TTC549 (cell line): Measurements from ENCODE around the gene KRCC1.
"Not testable (repeated sequence)": the region's sequence is repeated elsewhere in the genome, so short reads cannot be mapped to it uniquely, and the experiment has no call there.

Experiments used
- FAIRE-seq: peaks from 2 replicates; lab custom pipeline; 2012; peaks lifted over from hg19 to GRCh38; lab: Jason Lieb, UNC

KRCC1 gene

DNA sequence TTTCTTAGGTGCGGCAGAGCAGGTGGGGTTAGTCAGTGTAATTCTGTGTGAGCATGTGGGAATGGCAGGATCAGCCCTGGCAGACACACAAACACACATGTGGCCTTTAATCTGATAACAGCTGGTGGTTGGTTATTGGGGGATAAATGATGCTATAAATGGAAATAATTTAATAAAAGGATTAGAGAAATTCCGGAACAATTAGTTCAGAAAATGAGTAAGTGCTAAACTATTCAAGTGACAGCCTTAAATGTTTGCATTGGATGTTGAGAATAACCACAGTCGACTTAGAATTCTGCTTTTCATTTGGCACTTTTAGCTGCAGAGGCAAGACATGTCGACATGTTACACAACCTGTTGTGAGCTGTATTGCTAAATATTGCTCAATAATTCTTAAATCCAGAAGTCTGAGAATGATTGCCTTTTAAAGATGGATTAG lies 19.3 kb upstream of the KRCC1 start:
- FAIRE-seq = no peak

DNA sequence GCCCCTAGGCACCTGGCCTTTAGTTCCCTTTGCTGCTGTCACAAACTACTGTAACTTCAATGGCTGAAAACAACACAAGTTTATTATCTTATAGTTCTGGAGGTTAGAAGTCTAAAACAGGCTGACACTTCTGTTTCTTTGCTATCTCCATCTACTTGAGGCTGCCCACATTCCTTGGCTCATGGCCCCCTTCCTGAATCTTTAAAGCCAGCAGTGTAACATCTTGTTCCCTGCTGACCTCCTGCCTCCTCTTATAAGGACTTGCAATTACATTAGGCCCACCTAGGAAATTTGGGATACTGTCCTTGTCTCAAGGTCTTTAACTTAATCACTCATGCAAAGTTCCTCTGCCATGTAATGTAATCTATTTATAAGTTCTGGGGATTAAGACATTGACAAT lies 18.6 kb upstream of the KRCC1 start:
- FAIRE-seq = no peak

DNA sequence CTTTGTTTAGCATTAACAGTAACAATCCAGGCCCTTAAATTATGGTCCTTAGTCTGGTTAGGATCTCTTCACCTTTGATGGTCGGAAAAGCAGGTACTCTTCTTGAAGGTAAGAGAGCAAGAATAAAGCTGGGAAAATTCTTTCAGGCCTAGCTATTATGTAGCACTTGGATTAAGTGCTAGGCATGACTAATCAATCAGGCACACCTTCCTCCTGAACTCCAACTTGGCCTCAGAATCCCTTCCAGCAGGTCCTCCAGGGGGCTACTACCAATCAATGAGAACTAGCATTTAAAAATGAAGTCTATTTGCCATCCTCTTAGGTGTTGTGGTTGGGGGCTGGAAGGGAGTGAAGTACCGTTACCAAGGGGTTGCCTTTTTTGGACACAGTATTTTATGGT lies 15.8 kb upstream of the KRCC1 start:
- no peak for FAIRE-seq

DNA sequence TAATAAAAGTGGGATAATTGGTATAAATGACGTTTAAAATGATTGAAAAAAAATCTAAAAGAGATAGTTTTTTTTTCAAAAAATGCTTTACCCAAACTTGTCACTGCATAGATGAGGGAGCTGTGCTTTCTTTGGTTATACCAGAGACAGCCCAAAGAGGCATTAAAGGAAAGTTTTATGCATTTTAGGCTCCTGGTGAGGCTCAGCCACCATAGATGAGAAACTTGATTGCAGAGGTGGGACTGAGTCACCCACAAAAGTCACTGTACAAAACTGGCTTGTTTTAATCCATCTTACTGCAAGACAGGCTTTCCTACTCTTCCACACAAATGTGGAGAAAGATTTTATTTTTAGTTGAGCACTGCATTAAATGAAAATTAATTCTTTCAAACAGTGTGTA lies 14.5 kb upstream of the KRCC1 start:
- FAIRE-seq = no peak

DNA sequence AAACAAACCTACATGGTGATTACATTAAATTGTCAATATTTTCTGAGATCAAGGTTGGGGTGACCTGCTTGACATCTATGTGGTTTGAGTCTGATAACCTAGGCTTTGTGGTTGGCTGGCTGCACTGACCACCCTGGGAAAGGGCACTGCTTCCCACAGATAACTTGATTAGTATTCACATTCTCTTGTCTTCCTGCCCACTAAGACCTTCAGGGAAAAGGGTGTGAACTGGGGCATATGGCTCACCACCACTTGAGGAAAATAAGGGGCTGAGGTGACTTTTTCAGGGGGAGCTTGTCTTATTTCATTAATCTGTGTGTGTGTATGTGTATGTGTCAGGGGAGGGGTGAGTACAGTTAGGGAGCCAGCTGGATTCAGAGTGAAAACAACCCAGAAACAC lies 13.5 kb upstream of the KRCC1 start:
- FAIRE-seq = no peak

DNA sequence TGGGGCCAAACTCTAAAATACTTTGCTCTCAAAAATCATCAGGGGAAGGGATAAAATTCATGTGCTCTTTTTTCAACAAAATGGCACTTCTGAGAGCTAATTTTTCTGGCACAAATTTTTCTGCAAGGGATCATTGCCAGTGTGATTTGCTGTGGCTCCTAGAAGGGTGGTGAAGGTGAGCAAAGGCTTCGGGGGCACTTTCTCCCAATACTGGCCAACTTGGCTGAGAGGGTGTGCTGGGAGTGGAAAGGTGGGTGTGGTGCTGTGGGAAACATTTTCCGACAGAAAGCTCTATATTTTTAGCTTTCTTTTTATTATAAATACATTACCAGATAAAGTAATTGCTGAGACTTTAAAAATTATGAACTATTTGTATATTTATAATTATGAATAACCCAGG lies 12.5 kb upstream of the KRCC1 start:
- no peak for FAIRE-seq

DNA sequence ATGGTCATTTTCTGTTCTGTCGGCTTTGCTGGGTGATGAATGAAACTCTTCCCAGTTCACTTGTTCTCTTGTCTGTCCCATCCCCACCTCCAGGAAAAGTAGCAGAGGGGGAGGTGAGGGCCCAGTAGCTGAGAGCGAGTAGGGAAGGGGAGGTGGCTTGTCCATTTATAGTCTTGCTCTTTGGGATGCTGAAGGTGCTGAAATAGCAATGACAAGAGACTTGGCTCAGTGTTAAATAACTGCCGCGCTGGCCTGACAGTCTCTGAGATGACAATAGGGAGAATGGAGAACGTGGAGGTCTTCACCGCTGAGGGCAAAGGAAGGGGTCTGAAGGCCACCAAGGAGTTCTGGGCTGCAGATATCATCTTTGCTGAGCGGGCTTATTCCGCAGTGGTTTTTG lies 12.0 kb upstream of the KRCC1 start, which contains the start of gene SMYD1:
Gene SMYD1 (plus strand): TSS at position 228 of the 400 bp plus-strand sequence. CDS start 40 bp downstream, at position 268.
- FAIRE-seq = no peak

DNA sequence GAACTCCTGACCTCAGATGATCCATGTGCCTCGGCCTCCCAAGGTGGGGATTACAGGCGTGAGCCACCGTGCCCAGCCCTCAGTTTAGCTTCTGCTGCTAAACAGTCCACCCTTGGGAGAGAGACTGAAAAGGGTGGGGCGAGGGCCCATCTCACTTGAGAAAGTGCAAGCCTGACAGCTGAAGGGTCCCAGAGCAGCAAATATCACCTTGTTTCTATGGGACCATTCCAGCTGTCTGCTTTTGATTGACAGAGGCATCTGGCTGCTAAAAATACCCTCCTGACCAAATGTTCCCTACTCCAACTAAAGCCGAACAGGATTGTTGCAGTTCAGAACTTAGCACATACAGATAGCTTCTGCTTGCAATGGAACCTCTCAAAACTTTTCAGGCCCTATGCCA lies 11.6 kb upstream of the KRCC1 start:
- FAIRE-seq = no peak

DNA sequence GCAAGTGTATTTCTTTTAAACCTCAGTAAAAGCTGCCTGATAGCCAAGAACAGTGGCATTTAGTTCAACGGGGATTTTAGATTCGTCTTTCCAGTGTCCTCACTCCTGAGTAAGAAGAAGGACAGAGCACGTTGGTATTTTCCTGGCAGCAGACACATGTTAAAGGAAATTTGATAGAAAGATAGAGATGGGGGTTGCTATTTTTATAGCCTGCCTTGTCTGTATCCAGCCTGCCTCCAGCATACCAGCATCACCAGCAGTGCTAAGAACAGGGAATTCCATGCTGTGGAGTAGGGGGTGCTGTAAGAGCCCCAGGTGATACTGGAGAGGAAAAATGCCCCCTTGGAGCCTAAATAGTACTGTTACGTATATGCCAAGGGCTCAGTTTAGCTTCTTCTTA lies 11.0 kb upstream of the KRCC1 start:
- no peak for FAIRE-seq

DNA sequence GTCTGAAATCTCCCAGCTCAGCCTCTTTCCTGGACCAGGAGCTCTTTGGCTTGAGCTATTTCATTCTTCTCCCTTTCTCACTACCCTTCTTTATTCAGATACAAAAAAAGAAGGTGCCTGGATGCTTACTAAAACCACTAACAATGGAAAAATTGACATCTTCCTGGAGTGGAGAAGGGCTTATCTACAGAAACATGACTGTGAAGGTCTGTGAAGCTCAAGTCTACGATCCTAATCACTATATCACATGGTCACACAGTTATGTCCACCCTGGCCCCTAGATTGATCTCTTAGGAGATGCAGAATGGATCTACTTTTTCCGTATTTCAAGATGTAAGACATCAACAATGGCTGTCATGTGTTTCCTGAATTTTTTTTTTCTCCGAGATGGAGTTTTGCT lies 5.7 kb upstream of the KRCC1 start:
- FAIRE-seq = no peak

DNA sequence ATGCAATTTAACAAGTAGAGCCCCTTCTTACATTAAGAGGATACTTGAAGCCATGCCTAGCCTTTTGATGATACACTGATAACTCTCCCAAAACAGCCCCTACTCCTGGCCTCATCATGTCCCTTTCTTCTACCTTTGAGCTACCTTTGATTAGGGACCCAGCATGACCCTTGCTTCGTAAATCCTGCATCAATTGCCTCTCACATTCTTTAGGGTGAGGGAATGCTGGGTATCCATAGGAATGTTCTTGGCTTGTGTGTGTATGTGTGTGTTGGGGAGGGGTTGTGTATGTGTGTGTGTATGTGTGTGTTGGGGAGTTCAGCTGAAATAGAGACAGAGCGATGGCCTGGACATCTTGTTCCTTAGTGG lies 5.3 kb upstream of the KRCC1 start:
- no peak for FAIRE-seq

DNA sequence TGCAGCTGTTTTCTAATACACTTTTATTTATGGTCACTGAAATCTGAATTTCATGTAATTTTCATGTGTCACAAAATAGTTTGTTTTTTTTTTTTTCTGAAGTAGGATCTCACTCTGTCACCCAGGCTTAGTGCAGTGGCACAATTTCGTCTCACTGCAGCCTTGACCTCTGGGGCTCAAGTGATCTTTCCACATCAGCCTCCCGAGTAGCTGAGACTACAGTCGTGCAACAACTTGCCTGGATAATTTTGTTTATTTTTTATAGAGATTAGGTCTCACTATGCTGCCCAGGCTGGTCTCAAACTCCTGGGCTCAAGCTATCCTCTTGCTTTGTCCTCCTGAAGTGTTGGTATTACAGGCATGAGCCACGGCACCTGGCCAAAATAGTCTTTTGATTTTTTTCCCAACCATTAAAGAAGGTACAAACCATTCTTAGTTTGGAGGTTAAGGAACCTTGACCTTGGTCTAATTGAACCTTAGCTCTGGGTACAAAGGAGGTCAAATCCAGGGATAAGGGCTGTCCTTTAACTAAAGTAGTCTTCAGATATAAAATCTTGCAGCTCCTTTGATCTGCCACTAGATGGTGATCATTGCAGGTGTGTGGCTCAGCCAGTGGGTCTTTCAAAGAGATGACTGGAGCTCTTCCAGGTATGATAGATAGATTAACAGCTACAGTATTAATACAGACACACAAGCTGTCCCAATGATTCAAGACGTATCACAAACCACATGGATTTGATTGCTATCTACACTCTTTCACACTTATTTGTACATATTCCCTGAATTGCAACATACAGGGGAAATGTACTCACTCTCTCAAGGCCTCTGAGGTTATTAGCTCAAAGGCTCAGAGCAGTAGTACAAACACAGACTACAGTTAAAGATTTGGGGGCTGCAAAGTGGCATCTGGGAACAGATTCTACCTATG lies 4.7 kb upstream of the KRCC1 start:
- no peak for FAIRE-seq

DNA sequence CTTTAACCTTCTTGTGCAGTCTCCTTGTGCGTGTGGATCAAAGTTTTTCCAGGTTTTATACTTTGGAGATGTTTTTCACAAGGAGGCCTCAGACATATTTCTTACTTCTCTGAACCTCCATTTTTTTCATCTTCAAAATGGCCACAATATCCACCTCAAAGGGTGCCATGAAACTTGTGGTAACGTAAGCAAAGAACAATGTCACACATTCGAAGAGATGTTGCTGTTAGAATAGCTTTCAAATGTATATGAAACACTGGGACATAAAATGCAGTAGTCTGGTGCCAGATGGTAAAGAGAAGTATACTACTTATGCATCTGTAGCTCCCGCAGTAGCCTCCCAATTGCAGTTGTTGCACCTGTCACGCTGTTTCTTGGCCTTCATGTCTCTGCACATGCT lies 2.6 kb upstream of the KRCC1 start:
- no peak for FAIRE-seq

DNA sequence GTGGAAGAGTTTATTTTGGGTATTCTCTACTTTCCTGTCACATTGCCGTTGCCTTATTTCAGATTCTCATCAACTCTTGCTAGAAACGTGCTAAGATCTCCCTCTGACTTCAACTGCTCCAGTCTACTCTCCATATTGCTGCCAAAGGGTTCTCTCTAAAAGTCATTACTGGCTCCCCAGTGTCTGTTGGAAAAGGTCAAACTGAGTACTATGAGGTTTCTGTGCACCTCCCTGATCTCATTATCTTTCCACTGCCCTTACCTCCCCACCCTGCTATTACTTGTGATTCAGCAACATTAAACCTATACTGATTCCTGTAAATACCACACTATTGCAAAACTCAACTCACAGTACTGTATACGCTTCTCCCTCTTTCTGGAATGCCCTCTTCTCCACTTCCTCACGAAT lies 1.9 kb upstream of the KRCC1 start:
- FAIRE-seq = no peak

DNA sequence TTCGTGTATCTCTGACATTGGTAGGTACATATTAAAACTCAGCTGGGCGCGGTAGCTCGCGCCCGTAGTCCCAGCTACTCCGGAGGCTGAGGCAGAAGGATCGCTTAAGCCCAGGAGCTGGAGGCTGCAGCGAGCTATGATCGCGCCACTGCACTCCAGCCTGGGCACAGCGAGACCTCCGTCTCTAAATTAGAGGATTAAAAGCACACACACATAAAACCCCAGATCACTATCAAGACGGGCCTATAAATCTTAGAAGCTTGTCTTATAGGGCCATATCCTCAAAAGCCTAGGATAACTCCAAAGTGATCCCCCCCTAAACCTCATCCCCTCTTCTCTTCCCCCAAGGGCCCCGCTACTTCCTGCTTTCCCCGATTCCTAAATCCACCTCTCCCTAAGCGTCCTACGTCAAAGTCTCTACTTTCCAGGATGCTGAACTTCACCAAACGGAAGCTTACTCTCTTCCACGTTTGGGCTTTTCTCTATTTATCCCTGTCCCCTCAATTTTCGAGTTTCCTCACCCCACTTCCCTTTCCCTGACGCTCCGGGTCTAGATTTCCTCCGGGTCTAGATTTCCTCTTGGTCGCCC lies 707 bp downstream of the KRCC1 start:
- no peak for FAIRE-seq

DNA sequence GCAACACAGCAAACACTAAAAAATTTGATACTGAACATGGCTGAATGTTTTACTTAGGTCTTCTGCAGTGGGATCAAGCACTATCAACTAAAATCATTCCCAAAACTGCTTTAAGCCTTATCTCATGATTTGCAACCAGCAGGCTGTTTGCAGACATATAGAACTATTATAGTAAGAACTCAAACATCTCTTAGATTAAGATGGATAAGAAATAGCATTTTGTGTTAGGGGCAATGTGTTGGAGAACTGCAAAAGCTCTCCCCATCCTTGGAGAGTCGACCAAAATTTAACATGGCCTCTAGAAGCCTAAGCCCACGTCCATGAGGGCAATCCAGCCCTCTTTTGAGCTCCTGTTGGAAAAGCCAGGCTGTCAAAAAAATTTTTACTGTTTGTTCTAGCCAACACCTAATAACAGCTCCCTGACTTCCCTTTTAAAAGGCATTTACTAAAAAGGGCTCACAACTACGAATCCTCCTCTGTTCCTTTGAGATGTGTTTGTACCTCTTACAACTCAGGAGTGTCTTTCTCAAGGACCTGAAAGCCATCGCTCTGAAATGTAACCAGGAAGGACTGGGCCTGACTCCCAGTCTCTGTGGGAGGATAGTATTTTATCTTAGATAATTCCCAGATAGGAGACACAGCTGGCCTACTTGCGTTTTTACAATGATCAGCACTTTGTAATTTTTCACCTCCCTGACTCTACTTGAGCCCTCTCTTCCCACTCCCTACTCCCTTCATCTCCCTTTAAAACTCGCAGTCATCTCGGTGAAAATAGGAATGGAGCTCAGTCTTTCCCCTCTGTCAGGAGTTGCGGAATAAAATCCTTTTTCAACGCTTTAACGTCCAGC lies 1.4 kb downstream of the KRCC1 start:
- FAIRE-seq = no peak

DNA sequence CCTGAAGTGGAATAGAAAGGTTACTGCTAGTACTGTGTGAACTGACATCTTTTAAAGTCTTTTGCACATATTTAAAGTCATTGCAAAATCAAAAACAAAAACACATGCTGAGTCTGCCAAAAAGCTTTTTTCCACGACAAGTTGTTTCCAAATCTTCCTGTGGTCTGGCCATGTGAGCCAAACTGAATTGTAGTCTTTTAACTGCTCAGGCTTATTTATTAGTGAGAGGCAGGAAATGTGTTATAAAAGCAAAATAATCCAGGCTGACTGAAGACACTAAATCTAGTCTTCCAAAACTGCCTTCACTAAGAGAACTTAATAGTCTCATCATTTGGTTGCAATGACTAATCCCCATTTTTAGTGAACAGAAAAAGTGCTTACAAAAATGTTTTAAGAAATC lies 2.3 kb downstream of the KRCC1 start:
- no peak for FAIRE-seq

DNA sequence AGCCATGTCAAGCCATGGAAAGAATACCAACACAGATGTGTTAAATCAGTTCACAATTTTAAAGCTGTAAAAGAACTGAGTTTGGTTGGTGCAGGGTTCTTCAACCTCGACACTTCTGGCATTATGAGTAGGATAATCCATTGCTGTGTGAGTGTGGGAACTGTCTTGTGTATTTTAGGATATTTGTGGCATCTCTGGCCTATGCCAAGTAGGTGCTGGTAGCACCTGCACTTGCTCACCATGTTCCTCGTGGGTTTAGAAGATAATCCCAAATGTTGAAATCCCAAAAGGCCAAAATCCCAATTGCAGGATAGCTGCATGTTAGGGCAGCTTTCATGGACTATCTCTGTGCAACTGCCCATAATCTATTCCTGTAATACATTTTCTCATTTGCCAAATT lies 3.8 kb downstream of the KRCC1 start:
- FAIRE-seq = no peak

DNA sequence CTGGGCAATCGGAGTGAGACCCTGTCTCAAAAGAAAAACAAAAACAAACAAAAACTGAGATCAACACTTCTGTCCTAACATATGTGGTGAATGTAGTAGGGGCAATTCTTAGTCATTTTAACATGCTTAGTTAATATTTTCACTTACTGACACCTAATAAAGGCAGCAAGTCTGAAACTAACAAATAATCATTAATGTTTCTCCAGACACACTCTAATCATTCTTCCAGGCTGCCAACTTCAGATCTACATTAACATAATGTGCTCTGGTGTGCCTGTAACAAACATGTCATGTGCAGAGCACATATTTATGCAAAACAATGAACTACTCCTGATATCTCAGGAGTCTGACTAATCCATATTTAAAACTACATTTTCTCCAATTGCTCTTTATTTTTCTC lies 6.0 kb downstream of the KRCC1 start:
- no peak for FAIRE-seq

DNA sequence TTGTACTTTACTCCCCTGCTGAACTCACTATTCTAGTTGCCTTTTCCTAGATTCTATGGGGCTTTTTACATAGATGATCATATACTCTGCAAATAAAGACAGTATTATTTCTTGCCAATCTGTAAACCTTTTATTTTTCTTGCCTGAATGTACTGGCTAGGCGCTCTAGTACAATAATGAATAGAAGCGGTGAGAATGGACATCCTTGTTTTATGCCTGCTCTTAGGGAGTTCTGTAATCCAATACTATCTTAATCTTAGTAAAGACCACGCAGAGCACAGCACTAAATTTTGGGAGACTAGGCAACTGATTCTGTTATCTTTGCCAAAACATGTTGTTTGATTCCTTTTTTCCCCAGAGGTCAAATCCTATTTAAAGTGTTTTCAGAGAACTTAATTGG lies 7.0 kb downstream of the KRCC1 start:
- FAIRE-seq = no peak

DNA sequence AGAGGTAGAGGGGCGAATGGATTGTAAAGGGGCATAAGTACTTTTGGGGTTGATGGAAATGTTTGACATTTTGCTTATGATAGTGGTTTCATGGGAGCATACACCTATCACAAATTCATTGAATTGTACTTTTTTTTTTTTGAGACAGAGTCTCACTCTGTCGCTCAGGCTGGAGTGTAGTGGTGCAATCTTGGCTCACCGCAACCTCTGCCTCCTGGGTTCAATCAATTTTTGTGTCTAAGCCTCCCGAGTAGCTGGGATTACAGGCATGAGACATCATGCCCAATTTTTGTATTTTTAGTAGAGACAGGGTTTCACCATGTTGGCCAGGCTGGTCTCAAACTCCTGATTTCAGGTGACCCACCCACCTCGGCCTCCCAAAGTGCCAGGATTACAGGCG lies 10.0 kb downstream of the KRCC1 start:
- not testable (repeated sequence) for FAIRE-seq

DNA sequence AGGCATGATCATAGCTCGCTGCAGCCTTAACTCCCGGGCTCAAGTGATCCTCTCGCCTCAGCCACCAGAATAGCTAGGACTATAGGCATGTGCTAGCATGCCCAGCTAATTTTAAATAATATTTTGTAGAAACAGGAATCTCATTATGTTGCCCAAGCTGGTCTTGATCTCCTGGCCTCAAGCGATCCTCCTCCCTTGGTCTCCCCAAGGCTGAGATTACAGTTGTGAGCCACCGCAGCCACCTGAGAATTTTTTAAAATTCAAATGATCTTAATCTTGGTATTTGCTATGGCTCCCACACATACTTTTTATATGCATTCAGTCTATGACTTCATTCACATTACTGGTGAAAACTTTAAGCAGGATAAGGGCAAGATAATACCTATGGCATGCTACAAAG lies 13.1 kb downstream of the KRCC1 start:
- no peak for FAIRE-seq
